CD4-positive, alpha-beta T cell (primary cell): ENCODE results near the gene TMEM11. TPM values are rescaled to one million over a fixed set of nuclear protein-coding genes. Genes with fewer than 3 reads are reported as not detected.

Source experiments
- ATAC-seq: fragments of 200-7000 bp; cut with Tn5 transposase; one replicate; pipeline ENCODE4 v1.10.0; 2022; ENCODE audit warnings: mild to moderate bottlenecking; ENCODE audit not compliant: poor library complexity
- CTCF ChIA-PET: fragments of 350-600 bp; sonication (Branson Sonifier 250); formaldehyde crosslinking; loops from one replicate; lab custom pipeline; 2021; ENCODE audit warnings: antibody characterized with exemption, inconsistent platforms; lab: Charles Lee
- POLR2A ChIA-PET: fragments of 350-600 bp; sonication (Branson Sonifier 250); formaldehyde crosslinking; loops from one replicate; lab custom pipeline; 2021; ENCODE audit warnings: antibody characterized with exemption, inconsistent platforms; lab: Charles Lee
- DNase-seq, 14 experiments: peaks; one replicate each; pipeline ENCODE4 v3.0.0-alpha.2; 2013 to 2020; ENCODE audit warnings: mixed read lengths in 2 of 14
- H3K27ac ChIP-seq, 2 donors: one replicate each; pipeline versions ENCODE4 v1.5.1 to v1.7.0; 2013; ENCODE audit warnings: low read length in 2 of 2, low read depth in 1 of 2, mild to moderate bottlenecking in 1 of 2
- H3K27me3 ChIP-seq, 2 experiments: 1 replicate in 1 of 2; 2 replicates in 1 of 2; pipeline versions ENCODE4 v1.6.1 to v1.7.0; 2013; ENCODE audit warnings: low read length in 2 of 2, control low read depth in 1 of 2, mild to moderate bottlenecking in 1 of 2, moderate library complexity in 1 of 2; ENCODE audit not compliant: insufficient read depth in 2 of 2, control insufficient read depth in 1 of 2
- H3K36me3 ChIP-seq: one replicate; pipeline ENCODE4 v1.6.1; 2013; ENCODE audit warnings: low read length, control low read depth; ENCODE audit not compliant: insufficient read depth
- H3K4me1 ChIP-seq: one replicate; pipeline ENCODE4 v1.6.1; 2013; ENCODE audit warnings: low read length, control low read depth; ENCODE audit not compliant: insufficient read depth
- H3K4me3 ChIP-seq: one replicate; pipeline ENCODE4 v1.5.1; 2013; ENCODE audit warnings: mild to moderate bottlenecking, low read length, moderate library complexity
- H3K9me3 ChIP-seq, 2 experiments: 1 replicate in 1 of 2; 2 replicates in 1 of 2; pipeline versions ENCODE4 v1.6.1 to v1.7.0; 2013; ENCODE audit warnings: low read length in 2 of 2, mild to moderate bottlenecking in 2 of 2, control low read depth in 1 of 2, moderate library complexity in 1 of 2; ENCODE audit not compliant: control insufficient read depth in 1 of 2, insufficient read depth in 1 of 2
- H3K27ac Mint-ChIP-seq: one replicate; pipeline ENCODE4 v1.8.0; 2020; ENCODE audit warnings: mixed read lengths
- H3K27me3 Mint-ChIP-seq: one replicate; pipeline ENCODE4 v1.8.0; 2021; ENCODE audit warnings: mixed read lengths
- H3K36me3 Mint-ChIP-seq: one replicate; pipeline ENCODE4 v1.8.0; 2021; ENCODE audit warnings: low read depth, mixed read lengths
- H3K4me1 Mint-ChIP-seq: one replicate; pipeline ENCODE4 v1.8.0; 2021; ENCODE audit warnings: low read depth, mixed read lengths
- H3K4me3 Mint-ChIP-seq: one replicate; pipeline ENCODE4 v1.8.0; 2020; ENCODE audit warnings: mild to moderate bottlenecking, mixed read lengths
- H3K9me3 Mint-ChIP-seq: one replicate; pipeline ENCODE4 v1.8.0; 2020; ENCODE audit warnings: mixed read lengths
- CTCF ChIP-seq: fragments of 200-600 bp; IDR thresholded peaks from one replicate; pipeline ENCODE4 v1.8.0; 2022; ENCODE audit warnings: antibody characterized with exemption, mild to moderate bottlenecking
- intact Hi-C, 2 experiments: fragments of 100-400 bp; cut with DNase I in 1 of 2; cut with micrococcal nuclease in 1 of 2; formaldehyde crosslinking; loops; one replicate each; pipeline versions ENCODE4 v1.15.1 to v1.9.0; 2023 to 2025; cut with DNase I, micrococcal nuclease
- total RNA-seq, 174 experiments: library from RNA in 2 of 174; stranded (reverse) in 2 of 174; gene quantifications; one replicate each; pipeline ENCODE4 v1.2.3 and lab custom pipeline; 2021 to 2026

Gene TMEM11
- total RNA-seq, 2 experiments from 2014 or later, result 17.8 to 19.2 TPM

DNA sequence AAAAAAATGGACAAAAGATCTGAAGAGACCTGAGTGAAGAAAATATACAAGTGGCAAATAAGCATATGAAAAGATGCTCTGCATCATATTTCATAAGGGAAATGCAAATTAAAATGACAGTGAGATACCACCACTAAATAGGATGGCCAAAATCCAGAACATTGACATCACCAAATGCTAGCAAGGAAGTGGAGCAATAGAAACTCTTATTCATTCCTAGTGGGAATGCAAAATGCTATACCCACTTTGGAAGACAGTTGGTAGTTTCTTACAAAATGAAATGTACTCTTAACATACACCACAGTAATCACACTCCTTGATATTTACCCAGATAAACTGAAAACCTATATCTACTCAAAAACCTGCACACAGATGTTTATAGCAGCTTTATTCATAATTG, 53.6 kb downstream of the TMEM11 start:
- ChIA-PET CTCF (no interaction called here), POLR2A (no interaction called here)
- ATAC-seq (no peak), DNase-seq (no peak)
- H3K27me3 Mint-ChIP-seq, result no peaks in the 10 kb centered on the region
- no peak overlapping the region for H3K27ac Mint-ChIP-seq
- Histone ChIP-seq H3K36me3 (no peaks in the 10 kb centered on the region), H3K27me3 (no peaks in the 10 kb centered on the region), H3K9me3 (no peaks in the 10 kb centered on the region), H3K4me1 (no peaks in the 10 kb centered on the region), H3K4me3 (no peak overlapping the region), H3K27ac (no peak overlapping the region)
- H3K4me3 Mint-ChIP-seq, result no peak overlapping the region
- peaks cover 18% of the 10 kb centered on the region for H3K4me1 Mint-ChIP-seq
- TF ChIP-seq CTCF, result no peak
- no peaks in the 10 kb centered on the region for H3K36me3 Mint-ChIP-seq
- intact Hi-C loops, result no loop called here
- peaks cover 4% of the 10 kb centered on the region for H3K9me3 Mint-ChIP-seq

DNA sequence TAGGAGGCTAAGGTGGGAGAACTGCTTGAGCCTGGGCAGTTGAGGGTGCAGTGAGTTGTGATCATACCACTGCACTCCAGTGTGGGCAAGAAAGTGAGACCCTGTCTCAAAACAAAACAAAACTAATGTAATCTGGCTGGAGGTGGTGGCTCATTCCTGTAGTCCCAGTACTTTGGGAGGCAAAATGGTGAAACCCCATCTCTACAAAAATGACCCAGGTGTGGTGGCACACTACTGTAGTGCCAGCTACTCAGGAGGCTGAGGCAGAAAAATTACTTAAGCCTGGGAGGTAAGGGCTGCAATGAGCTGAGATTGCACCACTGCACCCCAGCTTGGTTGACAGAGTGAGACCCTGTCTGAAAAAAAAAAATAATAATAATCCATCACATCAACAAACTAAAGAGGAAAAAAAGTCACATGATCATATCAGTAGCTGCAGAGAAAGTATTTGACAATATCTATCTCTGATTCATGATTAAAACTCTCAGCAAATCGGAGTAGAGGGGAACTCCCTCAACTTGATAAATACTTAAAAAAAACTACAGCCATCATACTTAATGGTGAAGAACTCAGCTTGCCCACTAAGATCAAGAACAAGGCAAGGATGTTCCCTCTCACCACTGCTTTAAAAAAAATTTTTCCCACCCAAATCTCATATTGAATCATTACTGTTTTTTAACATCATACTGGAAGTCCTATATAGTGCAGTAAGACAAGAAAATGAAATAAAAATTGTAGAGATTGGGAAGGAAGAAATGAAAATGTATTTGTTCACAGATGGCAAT, 56.2 kb downstream of the TMEM11 start:
- Histone ChIP-seq H3K4me3 (no peak overlapping the region), H3K27me3 (no peaks in the 10 kb centered on the region), H3K4me1 (no peaks in the 10 kb centered on the region), H3K36me3 (no peaks in the 10 kb centered on the region), H3K27ac (no peak overlapping the region), H3K9me3 (peaks cover 4 to 5% of the 10 kb centered on the region in 2 experiments)
- POLR2A ChIA-PET, result no interaction called here
- Mint-ChIP-seq H3K4me1 (peaks cover 18% of the 10 kb centered on the region), H3K4me3 (no peak overlapping the region), H3K27ac (no peak overlapping the region), H3K9me3 (peaks cover 16% of the 10 kb centered on the region), H3K27me3 (no peaks in the 10 kb centered on the region), H3K36me3 (no peaks in the 10 kb centered on the region)
- CTCF ChIA-PET, result no interaction called here
- no peak for DNase-seq
- TF ChIP-seq CTCF, result no peak
- intact Hi-C loops, result no loop called here
- no peak for ATAC-seq

DNA sequence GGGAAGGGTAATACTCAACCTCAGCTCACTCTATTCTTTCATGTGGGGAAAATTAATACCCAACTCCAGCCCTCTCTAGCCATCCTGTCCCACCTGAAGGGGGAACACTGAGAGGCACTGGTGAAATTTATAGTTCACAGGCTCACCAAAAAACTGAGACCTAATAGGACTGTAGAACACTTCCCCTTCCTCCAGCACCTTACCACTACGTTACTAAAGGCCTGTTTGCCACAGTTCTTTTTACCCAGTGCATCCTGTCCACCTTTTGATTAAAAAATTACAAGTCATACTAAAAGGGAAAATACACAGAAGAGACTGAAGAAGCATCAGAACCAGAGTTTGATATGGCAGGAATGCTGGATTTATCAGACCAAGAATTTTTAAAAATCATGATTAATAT, 61.2 kb downstream of the TMEM11 start:
- H3K4me1 ChIP-seq, result no peaks in the 10 kb centered on the region
- H3K27me3 Mint-ChIP-seq, result no peaks in the 10 kb centered on the region

More for the DNA sequence above, 61.2 kb downstream of the TMEM11 start:
- intact Hi-C loops, result no loop called here
- no peak for DNase-seq
- Mint-ChIP-seq H3K4me3 (no peak overlapping the region), H3K4me1 (no peaks in the 10 kb centered on the region), H3K9me3 (peaks cover 19% of the 10 kb centered on the region), H3K27ac (no peak overlapping the region), H3K36me3 (peaks cover 17% of the 10 kb centered on the region)
- ChIA-PET CTCF (no interaction called here), POLR2A (no interaction called here)
- no peaks in the 10 kb centered on the region for H3K27me3 ChIP-seq
- H3K36me3 ChIP-seq, result no peaks in the 10 kb centered on the region
- no peak overlapping the region for H3K27ac ChIP-seq
- no peak for TF ChIP-seq CTCF
- H3K9me3 ChIP-seq, result peaks cover 14 to 21% of the 10 kb centered on the region in 2 experiments
- no peak for ATAC-seq
- H3K4me3 ChIP-seq, result no peak overlapping the region
